ENCODE results near the gene SPP1. TPM values are rescaled to one million over a fixed set of nuclear protein-coding genes. Genes with fewer than 3 reads are reported as not detected.

SPP1 gene
- total RNA-seq, 1 experiment from 2014 or later = not detected

DNA sequence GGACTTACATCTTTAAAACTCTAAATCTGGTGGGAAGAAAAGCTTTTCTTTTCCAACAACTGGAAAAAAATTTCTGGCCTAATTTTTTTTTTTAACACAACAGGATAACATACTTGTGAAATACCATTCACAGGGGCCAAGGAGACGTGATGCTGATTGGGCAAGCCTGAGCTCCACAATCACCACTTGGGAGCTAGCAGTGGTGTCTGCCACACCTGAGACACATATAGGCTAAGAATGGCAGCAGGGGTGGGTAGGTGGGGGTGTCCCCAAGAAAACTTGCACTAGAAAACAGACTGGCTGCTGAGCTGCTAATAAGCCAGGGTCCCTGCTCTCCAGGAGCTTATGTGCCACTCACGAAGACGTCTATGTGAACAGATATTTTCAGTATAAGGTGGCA is 26.4 kb downstream of the SPP1 start:
- peaks cover 5% of the 10 kb centered on the region for H3K4me1 Mint-ChIP-seq (ENCODE audit: insufficient read depth, unreplicated experiment)
- H3K27me3 Mint-ChIP-seq (ENCODE audit: insufficient read depth, unreplicated experiment) = no peaks in the 10 kb centered on the region
- H3K36me3 Mint-ChIP-seq (ENCODE audit: insufficient read depth, unreplicated experiment) = no peaks in the 10 kb centered on the region
- ChIA-PET POLR2A (interaction anchor here (0.9 kb wide), 1 partner anchor 12 kb away, joined by 5 read pairs; no protein-coding TSS in a partner anchor), CTCF (interaction anchor here (0.6 to 2.1 kb wide), 9 partner anchors 8 to 538 kb away, joined by 3 to 7 read pairs (median 4); no protein-coding TSS in a partner anchor)
- H3K4me3 Mint-ChIP-seq (ENCODE audit: unreplicated experiment) = no peak overlapping the region
- TF ChIP-seq, protein P1, sequence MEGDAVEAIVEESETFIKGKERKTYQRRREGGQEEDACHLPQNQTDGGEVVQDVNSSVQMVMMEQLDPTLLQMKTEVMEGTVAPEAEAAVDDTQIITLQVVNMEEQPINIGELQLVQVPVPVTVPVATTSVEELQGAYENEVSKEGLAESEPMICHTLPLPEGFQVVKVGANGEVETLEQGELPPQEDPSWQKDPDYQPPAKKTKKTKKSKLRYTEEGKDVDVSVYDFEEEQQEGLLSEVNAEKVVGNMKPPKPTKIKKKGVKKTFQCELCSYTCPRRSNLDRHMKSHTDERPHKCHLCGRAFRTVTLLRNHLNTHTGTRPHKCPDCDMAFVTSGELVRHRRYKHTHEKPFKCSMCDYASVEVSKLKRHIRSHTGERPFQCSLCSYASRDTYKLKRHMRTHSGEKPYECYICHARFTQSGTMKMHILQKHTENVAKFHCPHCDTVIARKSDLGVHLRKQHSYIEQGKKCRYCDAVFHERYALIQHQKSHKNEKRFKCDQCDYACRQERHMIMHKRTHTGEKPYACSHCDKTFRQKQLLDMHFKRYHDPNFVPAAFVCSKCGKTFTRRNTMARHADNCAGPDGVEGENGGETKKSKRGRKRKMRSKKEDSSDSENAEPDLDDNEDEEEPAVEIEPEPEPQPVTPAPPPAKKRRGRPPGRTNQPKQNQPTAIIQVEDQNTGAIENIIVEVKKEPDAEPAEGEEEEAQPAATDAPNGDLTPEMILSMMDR (IDR thresholded peaks at IDR 0.05; ENCODE audit: unreplicated experiment) = no peak
- BruUV-seq (replicated peaks) = no TSS peak
- DNase-seq (ENCODE audit: unreplicated experiment) = no peak
- no peaks in the 10 kb centered on the region for H3K9me3 Mint-ChIP-seq (ENCODE audit: unreplicated experiment)
- intact Hi-C loops (cut with micrococcal nuclease) = no loop called here
- no peak overlapping the region for H3K27ac Mint-ChIP-seq (ENCODE audit: low read depth, unreplicated experiment)

DNA sequence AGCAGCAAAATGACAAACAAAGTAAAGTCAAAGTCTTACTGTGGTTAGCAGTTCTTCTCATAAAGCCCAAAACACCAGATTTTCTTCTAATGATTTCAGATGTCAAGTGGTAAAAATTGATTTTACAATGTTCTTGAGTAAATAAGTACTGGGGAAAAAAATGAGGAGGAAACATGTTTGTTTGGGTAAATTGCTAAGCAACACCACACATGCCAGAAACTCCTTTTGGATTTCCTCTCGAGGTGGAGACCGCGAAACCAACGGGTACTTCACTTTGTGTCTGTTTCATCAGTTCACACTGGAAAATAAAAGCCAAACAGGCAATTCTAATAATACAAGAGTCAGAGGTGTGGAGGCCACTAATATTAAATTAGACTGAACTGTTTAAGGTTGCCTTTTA is 27.3 kb downstream of the SPP1 start:
- H3K27me3 Mint-ChIP-seq (ENCODE audit: insufficient read depth, unreplicated experiment) = no peaks in the 10 kb centered on the region
- no peak for DNase-seq (ENCODE audit: unreplicated experiment)
- H3K4me1 Mint-ChIP-seq (ENCODE audit: insufficient read depth, unreplicated experiment) = peaks cover 5% of the 10 kb centered on the region
- H3K4me3 Mint-ChIP-seq (ENCODE audit: unreplicated experiment) = no peak overlapping the region
- no TSS peak for BruUV-seq (replicated peaks)
- TF ChIP-seq, protein P1 (IDR thresholded peaks at IDR 0.05; ENCODE audit: unreplicated experiment) = no peak
- intact Hi-C loops (cut with micrococcal nuclease) = no loop called here
- H3K9me3 Mint-ChIP-seq (ENCODE audit: unreplicated experiment) = no peaks in the 10 kb centered on the region
- no peak overlapping the region for H3K27ac Mint-ChIP-seq (ENCODE audit: low read depth, unreplicated experiment)
- ChIA-PET POLR2A (no interaction called here), CTCF (interaction anchor here (1.1 kb wide), 1 partner anchor 105 kb away, joined by 4 read pairs; no protein-coding TSS in a partner anchor)
- no peaks in the 10 kb centered on the region for H3K36me3 Mint-ChIP-seq (ENCODE audit: insufficient read depth, unreplicated experiment)

DNA sequence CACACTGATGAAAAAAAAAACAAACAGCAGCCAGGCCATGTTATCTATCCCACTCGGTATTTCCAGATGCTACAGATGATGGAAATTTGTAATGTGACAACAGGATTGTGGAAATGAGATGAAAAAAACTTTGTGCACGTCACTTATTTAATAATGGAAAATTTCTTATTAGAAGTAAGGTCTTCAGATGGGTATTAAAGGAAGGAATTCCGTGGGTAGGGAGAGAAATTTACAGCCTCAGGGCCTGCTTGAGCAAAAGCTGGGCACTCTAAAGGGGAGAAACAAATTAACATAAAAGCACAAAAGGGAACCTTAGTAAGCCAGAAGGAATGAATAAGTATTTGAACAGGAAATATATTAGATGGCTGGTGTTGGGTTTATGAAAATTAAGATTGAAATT is 27.7 kb downstream of the SPP1 start:
- Mint-ChIP-seq H3K9me3 (ENCODE audit: unreplicated experiment) (no peaks in the 10 kb centered on the region), H3K4me1 (ENCODE audit: insufficient read depth, unreplicated experiment) (peaks cover 5% of the 10 kb centered on the region), H3K36me3 (ENCODE audit: insufficient read depth, unreplicated experiment) (no peaks in the 10 kb centered on the region), H3K27ac (ENCODE audit: low read depth, unreplicated experiment) (no peak overlapping the region), H3K4me3 (ENCODE audit: unreplicated experiment) (no peak overlapping the region), H3K27me3 (ENCODE audit: insufficient read depth, unreplicated experiment) (no peaks in the 10 kb centered on the region)
- BruUV-seq (replicated peaks) = no TSS peak
- CTCF ChIA-PET = interaction anchor here (1.1 to 1.9 kb wide), 3 partner anchors 17 to 106 kb away, joined by 3 to 4 read pairs (median 4); no protein-coding TSS in a partner anchor
- intact Hi-C loops (cut with micrococcal nuclease) = no loop called here
- DNase-seq (ENCODE audit: unreplicated experiment) = no peak
- POLR2A ChIA-PET = interaction anchor here (1.5 kb wide), 1 partner anchor 175 kb away, joined by 3 read pairs; no protein-coding TSS in a partner anchor
- TF ChIP-seq, protein P1 (IDR thresholded peaks at IDR 0.05; ENCODE audit: unreplicated experiment) = no peak

DNA sequence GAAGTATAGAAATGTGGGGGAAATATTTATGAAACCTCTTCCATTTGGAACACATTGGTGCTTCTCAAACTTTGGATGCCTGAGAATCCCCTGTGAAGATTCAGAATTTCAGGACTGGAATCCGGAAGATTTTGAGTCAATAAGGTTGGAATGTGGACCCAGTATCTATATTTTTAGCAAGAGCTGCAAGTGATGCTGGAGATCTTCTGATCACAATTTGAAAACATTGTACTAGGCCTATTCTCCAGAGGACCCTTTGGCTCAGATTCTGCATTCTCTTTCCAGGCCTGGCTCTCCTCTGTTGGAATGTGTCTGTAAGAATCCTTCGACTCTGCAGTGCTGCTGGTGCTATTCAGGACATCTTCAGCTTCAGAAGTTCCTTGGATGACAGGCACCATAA is 29.6 kb downstream of the SPP1 start:
- no peak overlapping the region for H3K27ac Mint-ChIP-seq (ENCODE audit: low read depth, unreplicated experiment)

More for the DNA sequence above, 29.6 kb downstream of the SPP1 start:
- intact Hi-C loops (cut with micrococcal nuclease) = no loop called here
- no peaks in the 10 kb centered on the region for H3K9me3 Mint-ChIP-seq (ENCODE audit: unreplicated experiment)
- TF ChIP-seq, protein P1 (IDR thresholded peaks at IDR 0.05; ENCODE audit: unreplicated experiment) = no peak
- no peaks in the 10 kb centered on the region for H3K36me3 Mint-ChIP-seq (ENCODE audit: insufficient read depth, unreplicated experiment)
- no TSS peak for BruUV-seq (replicated peaks)
- no peak overlapping the region for H3K4me3 Mint-ChIP-seq (ENCODE audit: unreplicated experiment)
- ChIA-PET POLR2A (interaction anchor here (0.8 to 1.5 kb wide), 2 partner anchors 13 to 173 kb away, joined by 3 to 4 read pairs; no protein-coding TSS in a partner anchor), CTCF (interaction anchor here (1.1 to 1.9 kb wide), 2 partner anchors 19 to 43 kb away, joined by 3 to 4 read pairs; no protein-coding TSS in a partner anchor)
- H3K27me3 Mint-ChIP-seq (ENCODE audit: insufficient read depth, unreplicated experiment) = no peaks in the 10 kb centered on the region
- no peak for DNase-seq (ENCODE audit: unreplicated experiment)
- H3K4me1 Mint-ChIP-seq (ENCODE audit: insufficient read depth, unreplicated experiment) = peaks cover 5% of the 10 kb centered on the region
